GM21576 (cell line): ENCODE data around the gene P3H1.

Source experiments
- ATAC-seq: cut with Tn5 transposase; IDR thresholded peaks from one replicate; pipeline ENCODE4 v1.9.1; 2021; ENCODE audit warnings: mild to moderate bottlenecking, moderate library complexity; ENCODE audit not compliant: unreplicated experiment

The P3H1 gene

GRCh38 chr1:42745851-42746250, 21.0 kb downstream of the P3H1 start:
- no peak for ATAC-seq

GRCh38 chr1:42744148-42744413, 22.7 kb downstream of the P3H1 start:
- ATAC-seq, result no peak

DNA sequence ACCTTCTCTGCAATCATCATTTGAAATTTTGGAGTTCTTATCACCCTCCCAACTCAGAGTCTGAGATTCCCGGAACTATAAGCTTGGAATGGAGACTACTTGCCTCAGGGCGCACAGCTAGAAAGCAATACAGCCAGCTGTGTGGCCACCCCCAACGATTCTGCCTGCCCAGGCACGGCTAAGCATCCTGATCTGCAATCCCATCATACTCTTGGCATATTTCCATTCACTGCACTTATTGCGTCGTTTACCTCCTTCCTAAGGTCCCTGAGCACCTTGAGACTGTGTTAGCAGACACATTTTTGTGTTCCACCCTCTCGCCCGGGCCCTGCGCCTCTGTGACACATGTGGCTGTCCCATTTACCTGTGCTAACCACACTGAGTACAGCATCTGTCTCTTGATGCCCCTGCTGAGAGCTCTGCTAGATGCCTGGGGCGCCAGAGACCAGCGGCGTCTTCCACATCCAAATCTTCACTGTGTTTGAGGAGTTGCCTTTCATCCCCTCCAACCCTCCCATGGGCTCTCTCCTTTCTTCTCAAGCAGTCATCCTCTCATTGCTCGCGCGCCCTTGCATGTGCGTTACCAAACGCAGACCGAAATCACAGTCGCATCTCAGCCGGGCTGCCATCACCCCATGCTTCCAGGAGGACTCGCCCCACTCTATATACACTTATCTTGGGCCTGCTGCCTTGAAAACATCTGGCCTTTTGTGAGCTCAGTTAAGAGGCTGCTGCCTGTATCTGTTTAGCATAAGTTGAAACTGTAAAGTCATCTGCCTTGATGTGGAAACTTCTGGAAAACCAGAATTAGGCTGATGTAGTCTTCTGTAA, 23.3 kb downstream of the P3H1 start:
- ATAC-seq, result no peak

DNA sequence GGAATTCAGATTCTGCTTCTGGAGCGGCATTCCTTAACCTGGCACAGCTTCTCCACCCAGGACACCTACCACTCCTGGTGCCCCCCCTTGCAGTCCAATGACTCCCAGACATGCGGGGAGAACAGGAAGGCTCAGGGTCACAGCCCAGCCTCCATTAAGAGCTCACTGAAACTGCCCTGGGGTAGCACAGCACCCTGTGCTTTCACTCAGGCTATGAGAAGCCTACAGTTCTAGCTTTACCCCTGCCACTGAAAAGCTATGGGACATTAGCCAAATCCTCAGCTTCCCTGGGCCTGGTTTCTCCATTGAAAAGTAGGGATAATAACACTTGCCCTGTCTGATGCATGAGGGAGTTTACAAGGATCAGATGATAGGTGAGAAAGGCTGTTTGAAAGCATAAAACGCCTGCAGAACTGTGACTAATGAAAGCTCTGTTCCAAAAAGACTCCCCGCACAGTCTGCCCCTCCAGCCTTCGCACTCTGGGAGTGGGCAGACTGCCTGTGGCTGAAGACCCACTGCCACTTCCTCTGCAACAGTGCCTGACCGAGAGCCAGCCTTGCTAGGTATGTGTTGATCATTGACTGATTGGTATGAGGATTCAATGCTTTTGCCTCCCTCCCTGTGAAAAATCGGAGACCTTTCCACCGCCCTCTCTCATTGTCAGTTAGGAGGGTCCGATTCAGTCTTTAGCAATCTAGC, 24.1 kb downstream of the P3H1 start:
- ATAC-seq, result no peak

DNA sequence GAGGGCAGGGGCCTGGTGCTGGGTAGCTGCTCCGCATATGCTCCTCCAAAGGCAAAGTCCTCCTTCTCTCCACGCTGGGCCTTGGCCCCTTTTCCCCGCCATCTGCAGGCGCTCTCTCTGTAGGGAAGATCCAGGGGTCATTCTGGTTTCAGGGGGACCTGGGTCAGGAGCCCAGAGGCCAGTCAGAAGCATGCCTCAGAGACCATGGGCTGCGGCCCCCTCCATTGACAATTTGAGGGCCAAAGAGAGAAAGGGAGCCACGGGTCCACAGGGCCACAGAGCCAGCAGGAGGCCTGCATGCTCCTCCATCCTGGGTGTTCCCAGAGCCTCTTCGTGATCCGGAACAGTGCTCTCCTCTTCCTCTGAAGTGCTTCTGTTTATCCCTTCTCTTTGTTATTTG, 24.7 kb downstream of the P3H1 start:
- no peak for ATAC-seq

DNA sequence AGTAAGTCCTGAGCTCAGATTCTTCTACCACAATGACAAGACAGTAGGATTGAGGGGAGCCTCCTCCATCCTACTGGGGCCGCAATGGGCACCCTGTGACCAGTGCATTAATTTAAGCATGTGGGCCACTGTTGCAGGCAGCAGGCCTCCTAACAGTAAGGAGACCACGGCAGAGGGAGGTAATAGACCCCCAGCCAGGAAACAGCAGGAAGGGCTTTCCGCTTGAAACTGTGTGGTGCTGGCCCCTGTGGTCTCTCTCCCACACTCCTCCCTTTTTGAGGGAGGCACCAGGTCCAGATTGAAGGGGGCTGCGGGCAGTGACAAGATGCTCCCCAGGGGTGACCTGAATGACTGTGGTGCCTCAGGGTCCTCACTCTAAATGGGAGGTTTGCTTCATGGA, 25.1 kb downstream of the P3H1 start:
- no peak for ATAC-seq

- no peak for ATAC-seq
These were observed 25.8 kb downstream of the P3H1 start for GRCh38 chr1:42740851-42741580.

DNA sequence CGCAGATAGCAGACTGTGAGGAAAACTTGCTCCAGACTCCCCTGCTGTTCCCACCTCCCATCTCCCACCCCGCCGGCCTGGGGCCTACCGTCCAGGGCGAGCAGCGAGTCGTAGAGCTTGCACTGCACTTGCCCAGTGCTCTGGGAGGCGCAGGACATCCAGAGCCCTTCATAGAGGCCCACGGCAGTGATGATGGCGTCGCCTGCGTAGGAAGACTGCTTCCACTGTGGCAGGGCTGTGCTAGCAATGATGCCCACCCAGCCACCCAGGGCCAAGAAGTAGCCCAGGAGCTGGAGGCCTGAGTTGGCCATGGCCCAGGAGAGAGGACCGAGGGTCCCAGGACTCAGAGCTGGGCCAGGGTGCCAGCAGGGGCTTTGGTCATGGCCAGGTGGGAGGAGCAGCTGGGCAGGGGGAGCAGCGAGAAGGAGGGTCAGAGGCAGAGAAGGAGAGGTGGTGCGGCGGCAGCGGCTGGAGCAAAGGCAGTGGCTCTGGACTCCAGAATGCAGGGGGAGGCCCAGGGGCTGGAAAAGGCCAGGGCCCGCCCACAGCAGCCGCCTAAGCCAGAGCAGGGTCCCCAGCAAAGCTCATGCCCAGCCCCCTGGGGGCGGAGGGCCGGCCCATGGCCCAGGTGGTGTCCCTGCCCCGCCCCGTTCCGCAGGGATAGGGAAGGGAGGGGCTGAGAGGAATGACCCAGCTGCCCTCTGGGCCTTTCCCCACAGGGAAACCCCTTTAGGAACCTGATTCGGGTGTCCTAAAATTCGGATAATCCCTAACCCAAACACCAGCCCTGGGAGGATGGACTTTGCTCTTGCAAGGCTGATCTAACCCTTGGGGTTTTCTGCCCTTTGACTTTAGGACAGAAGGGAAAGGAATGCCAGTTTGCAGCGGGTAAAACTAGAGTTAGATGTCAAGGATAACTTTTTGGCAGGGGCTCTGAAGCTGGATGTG, 26.8 kb downstream of the P3H1 start, which contains the start of gene CLDN19:
Gene CLDN19 (minus strand): TSS at position 484 of the 948 bp plus-strand sequence. CDS start 173 bp downstream, at position 311.
- ATAC-seq, result no peak

DNA sequence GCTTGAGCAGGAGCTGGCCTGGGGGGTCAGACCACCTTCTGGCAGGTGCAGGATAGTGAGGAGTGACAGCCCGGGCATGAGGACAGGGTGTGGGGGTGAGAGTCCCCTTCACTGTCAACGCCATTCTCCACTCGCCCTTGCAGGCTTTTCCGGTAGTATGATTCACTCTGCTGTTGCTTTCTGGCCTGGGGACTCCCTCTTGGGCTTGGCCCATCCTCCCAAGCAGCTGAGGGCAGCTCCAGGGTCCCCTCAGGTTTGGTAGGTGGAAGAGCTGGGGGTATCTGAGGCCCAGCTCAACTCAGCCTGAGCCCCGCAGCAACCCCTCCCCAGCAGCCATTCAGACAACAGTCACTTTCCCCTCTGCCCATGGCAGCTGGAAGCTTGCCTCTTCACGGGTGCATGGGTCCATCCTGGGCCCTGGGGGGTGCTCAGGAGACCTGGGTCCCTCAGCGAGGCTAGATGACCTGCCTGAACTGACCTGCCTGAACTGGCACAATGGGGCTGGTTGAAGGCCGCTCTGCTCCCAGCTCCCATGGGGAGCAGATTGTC, 28.1 kb downstream of the P3H1 start:
- no peak for ATAC-seq

DNA sequence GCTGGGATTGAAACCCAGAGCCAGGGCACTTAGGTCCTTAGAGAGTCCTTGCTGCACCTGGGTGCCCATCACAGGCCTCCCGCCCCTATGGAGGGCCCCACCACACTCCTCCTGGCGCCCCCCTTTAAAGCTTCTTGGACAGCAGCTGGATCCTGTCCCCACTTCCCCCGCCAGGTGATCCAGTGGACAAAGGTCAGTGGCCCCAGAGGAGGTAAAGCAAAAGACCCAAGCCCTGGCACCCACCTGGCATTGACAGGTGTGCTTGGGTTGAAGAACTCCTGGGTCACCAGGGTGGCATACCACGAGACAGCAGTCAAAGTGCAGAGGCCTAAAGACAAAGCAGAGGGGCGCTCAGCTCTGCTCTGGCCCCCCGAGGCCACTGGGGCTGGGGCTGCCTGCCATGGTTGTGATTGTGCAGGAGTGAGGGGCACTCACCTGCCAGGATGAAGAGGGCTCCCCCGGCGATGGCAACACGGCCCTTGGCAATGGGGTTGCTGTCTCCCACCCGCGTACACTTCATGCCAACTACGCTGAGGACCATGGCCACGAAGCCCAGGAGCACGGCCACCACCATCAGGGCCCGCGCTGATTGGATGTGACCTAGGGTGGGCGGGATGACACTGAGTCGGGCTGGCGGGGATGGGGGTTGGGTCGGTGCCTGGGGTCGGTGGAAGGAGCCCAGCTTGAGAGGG, 28.7 kb downstream of the P3H1 start:
- ATAC-seq, result no peak

DNA sequence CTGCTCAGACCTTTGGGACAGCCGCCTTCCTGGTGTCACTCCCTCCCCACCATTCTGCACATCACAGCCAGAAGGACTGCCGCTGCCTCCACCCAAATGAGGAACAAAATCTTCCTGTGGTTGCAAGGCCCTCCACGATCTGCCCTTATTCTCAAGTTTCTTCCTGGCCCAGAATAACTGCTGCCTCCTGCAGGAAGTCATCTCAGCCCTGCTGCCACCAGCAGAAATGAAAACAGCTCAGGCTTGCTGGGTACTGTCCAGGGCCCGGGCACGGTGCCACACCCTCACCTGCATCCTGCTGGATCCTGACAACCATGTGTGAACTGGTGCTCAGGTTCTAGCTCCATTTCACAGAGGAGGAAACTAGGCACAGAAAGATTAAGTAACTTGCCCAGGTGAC, 29.6 kb downstream of the P3H1 start:
- no peak for ATAC-seq

GRCh38 chr1:42736571-42737200, 30.1 kb downstream of the P3H1 start:
- ATAC-seq, result no peak

DNA sequence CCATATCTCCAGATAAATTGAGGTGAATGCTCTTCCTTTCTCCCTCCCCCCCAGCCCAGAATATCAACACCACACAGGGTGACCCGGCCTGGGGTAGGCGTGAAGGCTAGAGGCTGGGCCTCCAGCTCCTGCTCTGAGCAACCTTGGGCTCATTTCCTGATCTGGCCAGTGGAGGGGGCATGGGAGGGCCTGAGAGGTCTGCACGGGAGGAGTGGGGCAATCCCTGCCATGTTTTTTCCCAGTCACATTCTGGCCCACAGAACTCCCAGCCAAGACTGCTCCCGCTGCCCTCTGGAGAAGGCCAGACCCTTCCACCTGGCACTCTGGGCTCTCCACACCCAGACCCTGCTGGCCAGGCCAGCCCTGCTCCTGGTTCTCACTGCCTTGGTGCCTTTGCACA, 30.7 kb downstream of the P3H1 start:
- no peak for ATAC-seq

DNA sequence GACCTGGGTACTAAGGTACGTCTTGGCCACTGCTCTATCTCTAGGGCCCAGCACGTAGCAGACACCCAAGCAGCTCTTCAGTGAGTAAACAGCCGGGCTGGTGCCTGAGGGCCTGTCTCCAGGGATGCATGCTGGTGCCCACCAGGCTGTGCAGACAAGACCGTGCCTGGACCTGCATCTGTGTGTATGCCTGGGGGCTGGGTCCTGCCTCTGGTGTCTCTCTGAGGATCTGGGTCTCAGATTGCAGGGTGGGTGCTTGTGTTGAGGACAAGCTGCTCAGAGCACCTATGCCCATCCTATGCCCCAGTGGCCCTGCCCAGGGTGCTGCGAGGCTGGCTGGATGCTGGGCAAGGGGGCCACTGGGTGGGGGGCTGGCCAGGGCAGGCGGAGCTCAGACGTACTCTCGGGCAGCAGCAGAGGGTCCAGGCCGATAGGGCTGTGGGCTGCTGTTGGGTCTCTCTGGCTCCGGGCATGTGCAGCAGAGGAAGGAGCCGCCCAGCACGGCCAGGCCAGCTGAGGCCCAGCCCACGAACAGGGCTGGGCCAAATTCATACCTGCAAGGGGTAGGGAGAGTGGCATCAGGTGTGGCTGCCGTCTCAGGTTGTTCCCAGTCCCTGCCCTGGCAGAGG, 31.2 kb downstream of the P3H1 start:
- ATAC-seq, result no peak

- ATAC-seq, result no peak
These were observed 31.8 kb downstream of the P3H1 start for GRCh38 chr1:42735056-42735455.

GRCh38 chr1:42734201-42735035, 32.4 kb downstream of the P3H1 start:
- no peak for ATAC-seq

DNA sequence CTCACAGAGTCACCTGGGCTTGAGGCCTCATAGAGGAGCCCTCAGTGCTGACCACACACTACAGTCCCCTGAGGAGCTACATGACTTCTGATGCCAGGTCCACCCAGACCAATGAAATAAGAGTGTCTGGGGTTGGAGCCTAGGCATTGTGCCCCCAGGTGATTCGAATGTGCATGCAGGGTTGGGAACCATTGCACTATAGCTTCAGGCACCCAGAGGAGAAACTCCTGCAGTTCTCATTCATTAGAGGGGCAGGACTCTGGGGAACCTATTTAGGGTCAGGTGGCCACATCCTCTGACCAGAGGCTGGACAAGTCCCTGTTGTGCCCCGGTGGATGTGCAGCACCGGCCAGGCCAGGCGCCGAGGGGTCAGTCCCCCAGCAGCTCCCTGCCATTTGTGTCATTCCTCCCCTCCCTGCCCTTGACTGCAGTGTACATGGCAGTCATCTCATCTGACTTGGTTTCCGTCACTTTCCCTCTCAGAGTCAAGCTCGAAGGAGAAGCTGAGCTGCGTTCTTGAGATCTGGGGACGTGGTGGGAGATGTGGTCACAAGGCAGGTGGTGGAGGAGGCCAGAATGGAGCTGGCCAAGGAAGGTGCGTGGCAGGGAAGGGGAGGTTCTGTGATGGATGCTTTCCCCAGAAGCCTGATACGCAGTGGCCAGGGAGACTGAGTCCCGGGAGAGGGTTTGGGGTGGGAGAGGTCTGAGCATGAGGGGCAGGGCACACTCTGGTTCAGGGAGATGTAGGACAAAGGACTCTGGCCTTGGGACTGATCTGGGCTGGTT, 33.2 kb downstream of the P3H1 start:
- ATAC-seq, result no peak
